Activated T-cell treated with anti-CD3 and anti-CD28 coated beads for 48 hours (primary cell): ENCODE results near the gene NUDT16L1.

ENCODE experiments used
- DNase-seq: peaks from one replicate; pipeline ENCODE4 v3.0.0-alpha.2; 2020; ENCODE audit warnings: low read depth

Gene NUDT16L1

DNA sequence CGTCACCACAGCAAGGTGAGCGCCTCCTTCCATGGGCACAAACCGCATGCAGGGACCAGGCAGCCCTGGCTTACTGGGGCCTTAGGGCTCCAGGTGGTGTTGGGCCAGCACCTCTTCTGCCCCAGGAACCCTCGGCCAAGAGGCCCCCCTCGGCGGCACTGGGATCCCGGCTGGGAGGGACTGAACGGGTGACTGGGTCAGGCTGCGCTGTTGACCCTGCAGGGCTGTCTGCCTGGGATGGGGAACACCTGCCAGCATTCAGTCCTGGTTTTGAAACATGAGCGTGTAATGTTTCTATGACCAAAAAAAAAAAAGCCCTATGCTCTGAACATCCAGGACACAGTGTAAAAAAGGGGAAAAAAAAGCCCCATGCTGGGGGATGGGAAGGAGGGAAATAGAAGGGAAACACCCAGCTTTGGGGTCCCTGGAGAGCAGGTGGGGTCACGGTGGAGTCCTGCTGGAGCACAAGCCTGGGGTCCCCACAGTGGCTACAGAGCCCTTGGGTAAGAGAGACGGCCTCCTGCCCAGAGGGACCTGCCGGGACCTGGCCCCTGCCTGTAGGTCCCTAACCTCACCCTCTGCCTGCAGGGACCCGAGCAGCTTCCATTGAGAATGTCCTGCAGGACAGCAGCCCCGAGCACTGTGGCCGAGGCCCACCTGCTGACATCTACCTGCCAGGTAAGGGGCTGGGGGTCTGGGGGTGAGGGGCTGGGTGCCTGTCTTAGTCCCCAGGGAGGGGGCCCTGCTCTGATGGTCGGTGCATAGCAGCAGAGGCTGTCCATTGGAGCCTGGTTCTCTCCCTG lies 9.9 kb upstream of the NUDT16L1 start:
- no peak for DNase-seq

DNA sequence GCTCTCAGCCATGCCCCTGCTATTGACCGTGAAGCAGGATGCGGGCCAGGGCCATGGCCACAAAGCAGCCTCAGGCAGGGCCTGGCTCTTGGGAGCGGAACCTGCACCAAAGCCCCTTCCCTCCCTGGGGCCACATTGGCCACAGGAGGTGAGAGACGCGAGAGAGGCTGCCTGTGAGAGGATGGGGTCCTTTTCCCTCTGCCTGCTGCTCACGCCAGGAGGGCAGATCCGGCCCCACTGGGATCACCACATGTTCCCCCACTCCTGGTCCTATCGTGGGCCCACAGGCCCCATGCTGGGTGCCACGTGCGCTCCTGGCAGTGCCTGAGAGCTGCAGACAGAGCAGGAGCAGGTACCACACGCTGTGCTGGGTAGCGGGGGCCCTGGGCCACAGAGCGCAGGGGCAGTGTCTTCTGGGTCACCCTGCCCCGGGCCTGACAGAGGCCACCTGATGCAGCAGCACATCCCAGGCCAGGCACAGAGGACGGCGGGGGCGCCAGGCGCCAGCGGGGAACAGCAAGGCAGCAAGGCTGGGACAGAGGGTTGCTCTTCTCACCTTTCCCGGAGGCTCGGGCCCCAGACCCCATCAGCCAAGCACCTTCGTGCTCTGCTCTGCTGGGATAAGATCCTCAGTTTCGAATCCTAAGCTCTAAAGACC lies 9.2 kb upstream of the NUDT16L1 start:
- no peak for DNase-seq

DNA sequence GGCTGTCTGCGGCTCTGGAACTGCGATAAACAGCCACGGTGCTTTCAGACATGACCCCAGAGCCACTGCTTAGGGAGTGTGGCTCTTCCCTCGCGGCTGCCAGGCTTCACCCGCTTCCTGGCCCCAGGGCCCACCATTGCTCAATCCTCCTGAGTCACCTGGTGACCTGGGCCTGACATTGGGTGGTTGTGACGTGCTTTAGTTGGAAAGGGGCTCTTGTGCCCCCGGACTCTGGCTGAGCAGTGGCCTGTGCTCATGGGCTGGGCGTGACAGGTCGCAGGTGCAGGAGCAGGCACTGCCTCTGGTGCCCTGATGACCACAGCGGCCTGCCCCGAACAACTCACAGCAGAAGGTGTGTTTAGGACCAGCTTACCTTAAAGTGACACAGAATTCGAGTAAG lies 8.6 kb upstream of the NUDT16L1 start:
- DNase-seq, result no peak

DNA sequence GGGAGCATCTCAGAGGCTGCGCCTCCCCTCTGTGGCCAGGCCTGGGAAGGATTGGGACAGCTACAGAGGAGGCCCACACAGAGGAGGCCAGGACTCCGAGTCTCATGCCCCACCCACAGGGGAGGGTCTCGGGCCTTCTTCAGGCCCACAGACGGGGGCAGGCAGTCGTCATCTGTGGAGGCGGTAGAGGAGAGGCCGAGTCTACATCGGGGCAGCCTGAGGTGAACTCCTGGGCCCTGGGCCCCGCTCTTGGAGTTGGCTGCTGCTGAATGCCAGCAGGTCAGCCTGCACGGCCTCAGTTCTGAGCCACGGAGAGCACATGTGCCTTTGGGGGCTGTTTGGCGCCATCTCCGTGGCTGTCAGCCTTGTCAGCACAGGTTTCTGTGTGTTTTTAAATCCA lies 8.1 kb upstream of the NUDT16L1 start:
- DNase-seq, result no peak

DNA sequence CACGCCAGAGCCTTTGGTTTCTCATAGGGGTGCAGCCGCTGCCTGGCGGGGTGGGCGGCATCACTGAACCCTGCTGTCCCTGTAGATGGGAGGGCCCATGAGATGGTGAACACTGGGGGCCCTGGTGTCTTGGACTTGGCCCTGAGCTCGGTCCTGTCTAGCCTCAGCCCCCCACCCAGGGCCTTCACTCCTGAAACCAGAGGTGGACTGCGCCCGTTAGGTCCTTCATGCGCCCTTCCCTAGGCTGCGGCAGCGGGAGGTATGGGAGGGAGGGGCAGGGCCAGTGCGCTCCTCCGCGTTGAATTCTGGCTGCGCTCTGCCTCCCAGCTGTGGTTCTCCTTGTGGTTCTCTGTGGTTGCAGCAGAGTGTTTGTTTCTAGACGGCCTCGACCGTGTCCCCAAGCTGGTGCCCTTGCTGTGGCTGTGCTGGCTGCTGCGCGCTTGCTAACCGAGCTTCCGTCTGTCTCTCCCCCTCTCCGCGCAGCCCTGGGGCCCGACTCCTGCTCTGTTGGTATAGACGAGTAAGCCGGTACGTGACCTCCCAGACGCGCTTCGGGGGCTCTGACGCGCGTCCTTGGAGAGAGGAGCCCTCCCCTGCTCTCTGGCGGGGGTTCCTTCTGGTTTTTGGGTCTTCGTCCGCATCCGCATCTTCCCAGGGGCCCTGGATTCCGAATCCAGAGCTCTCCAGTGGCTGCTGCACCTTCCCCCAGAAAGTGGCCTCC lies 7.4 kb upstream of the NUDT16L1 start:
- no peak for DNase-seq

- DNase-seq, result no peak
Observed at GRCh38 chr16:4686497-4687210, 6.7 kb upstream of the NUDT16L1 start.

DNA sequence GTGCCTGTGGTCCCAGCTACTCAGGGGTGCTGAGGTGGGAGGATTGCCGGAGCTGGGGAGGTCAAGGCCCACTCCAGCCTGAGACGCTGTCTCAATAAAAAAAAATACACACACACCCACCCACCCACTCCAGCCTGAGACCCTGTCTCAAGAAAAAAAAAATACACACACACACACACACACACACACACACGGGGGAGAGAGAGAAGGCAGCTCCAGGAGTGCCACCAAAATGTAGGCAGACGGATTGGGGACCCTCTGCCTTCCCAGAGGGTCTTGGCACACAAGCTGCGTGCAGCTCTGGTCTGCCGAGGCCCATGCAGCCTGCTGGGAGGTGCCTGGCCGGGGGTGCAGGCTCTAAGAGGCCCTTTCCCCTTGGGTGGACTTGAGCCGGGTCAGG lies 5.9 kb upstream of the NUDT16L1 start:
- DNase-seq, result no peak

DNA sequence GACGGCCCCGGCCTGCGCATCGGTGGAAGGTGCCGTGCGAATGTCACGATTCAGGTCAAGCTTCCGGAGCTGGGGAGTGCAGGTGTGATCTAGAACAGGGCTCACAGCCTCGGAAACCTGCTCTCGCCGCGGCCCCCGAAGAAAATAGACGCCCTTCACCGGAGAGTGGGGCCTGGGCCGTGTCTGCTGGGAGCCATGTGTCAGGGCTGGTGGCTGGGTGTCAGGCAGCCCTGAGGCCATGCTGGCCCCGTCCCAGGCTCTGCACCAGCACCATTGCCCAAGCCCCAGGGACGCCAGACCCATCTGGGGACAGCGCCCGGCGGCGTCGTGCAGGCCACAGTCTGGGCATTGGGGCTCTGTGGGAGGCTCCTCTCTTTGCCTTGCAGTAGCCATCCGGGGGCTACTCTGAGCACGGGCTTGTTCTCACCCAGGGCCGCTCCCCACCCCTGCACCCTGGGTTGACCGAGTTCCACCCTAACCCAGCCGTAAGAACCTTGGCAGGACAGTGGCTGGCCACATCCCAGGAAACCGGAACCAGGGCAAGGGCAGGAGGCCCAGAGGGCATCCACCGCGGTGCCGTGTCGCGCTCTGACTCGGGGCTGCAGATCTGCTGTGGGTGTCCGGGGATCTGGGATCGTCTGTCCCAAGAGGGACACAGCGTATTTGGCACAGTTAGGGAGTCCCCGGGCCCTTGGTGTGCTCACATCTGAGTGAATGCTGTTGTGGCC lies 5.3 kb upstream of the NUDT16L1 start:
- no peak for DNase-seq

- no peak for DNase-seq
Observed at GRCh38 chr16:4688674-4689045, 4.7 kb upstream of the NUDT16L1 start.

GRCh38 chr16:4689091-4689671 lies 4.2 kb upstream of the NUDT16L1 start:
- DNase-seq, result no peak

- no peak for DNase-seq
Observed at GRCh38 chr16:4689864-4690704, 3.3 kb upstream of the NUDT16L1 start.

GRCh38 chr16:4690946-4691665 lies 2.3 kb upstream of the NUDT16L1 start:
- no peak for DNase-seq

DNA sequence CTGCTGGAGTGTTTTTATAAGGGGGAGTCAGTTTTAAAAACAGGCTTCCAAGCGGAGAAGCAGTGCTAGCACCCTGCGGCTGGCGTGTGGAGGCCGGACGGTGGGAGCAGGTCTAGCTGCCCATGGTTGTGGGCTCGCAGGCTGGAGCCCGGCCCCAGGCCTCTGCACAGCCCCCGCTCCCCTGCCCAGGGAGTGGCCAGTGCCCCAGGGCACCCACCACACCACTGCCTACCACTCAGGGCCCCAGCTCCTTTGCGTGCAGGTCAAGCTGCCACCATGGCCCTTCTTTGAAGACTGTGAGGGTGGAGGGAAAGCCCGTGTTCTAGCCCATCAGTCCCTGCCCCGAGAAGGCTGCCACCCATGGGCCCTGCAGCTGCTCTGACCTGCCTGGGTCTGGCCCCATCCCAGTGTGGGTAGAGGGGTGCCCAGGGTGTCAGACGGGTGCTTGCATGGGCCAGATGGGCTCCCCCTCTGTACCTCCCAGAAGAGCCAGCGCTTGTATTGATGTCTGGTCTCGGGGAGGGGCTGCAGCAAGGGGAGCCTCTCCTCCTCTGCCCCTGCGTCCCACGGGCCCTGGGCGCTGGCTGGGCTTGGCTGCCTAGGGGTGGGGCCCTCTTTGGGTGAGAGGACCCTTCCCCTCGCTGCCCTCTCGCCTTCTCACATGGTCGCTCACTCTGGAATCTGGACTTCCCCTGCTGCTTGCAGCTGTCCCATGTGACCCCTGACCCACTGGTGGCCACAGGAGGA lies 1.5 kb upstream of the NUDT16L1 start:
- DNase-seq, result no peak

GRCh38 chr16:4692460-4693295 lies 684 bp upstream of the NUDT16L1 start:
- DNase-seq, result no peak

DNA sequence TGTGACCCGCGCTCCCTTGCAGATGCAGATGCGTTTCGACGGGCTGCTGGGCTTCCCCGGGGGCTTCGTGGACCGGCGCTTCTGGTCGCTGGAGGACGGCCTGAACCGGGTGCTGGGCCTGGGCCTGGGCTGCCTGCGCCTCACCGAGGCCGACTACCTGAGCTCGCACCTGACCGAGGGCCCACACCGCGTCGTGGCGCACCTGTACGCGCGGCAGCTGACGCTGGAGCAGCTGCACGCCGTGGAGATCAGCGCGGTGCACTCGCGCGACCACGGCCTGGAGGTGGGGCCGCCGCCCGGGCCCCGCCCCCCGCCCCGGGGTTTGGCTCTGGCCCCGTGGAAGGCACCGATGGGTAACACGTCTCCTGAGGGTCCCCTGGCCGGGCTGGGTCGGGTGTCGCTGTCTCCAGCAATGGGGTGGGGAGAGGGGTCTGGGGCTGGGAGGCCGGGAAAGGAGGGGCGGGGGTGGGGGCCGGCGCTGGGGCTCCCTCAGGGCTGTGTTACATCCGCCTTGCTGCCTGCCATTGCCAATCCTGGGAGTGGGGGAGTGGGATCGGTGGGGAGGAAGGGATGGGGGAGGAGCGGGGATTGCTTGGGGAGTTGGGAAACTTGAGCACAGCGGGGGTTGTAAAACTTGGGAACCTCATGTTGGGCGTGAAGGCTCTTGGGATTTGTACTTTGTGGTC lies 737 bp downstream of the NUDT16L1 start:
- peak; percentile 39 for DNase-seq

GRCh38 chr16:4694642-4695451 lies 1.5 kb downstream of the NUDT16L1 start:
- DNase-seq, result no peak
